Neutrophil (primary cell): ENCODE data around the gene ANTKMT.

Source experiments
- H3K27ac ChIP-seq: fragments of 200-600 bp; sonication (generic); 2 replicates; pipeline ENCODE4 v1.5.1; 2016; ENCODE audit warnings: mild to moderate bottlenecking, moderate library complexity
- H3K27me3 ChIP-seq: fragments of 200-600 bp; sonication (generic); 2 replicates; pipeline ENCODE4 v1.6.0; 2016; ENCODE audit warnings: mild to moderate bottlenecking
- H3K36me3 ChIP-seq: fragments of 200-600 bp; sonication (generic); 2 replicates; pipeline ENCODE4 v1.5.1; 2017
- H3K4me1 ChIP-seq, 2 experiments: fragments of 200-600 bp in 1 of 2; sonication (generic) in 1 of 2; 1 replicate in 1 of 2; 2 replicates in 1 of 2; pipeline versions ENCODE4 v1.5.1 to v1.6.1; 2013 to 2016; ENCODE audit warnings: low read depth in 1 of 2, low read length in 1 of 2, mild to moderate bottlenecking in 1 of 2, moderate library complexity in 1 of 2; ENCODE audit not compliant: control insufficient read depth in 1 of 2, insufficient read depth in 1 of 2
- H3K4me3 ChIP-seq, 2 experiments: fragments of 200-600 bp in 1 of 2; sonication (generic) in 1 of 2; 1 replicate in 1 of 2; 2 replicates in 1 of 2; pipeline ENCODE4 v1.5.1; 2013 to 2016; ENCODE audit warnings: low read depth in 1 of 2, low read length in 1 of 2, mild to moderate bottlenecking in 1 of 2, moderate library complexity in 1 of 2
- H3K9me3 ChIP-seq: fragments of 200-600 bp; sonication (generic); 2 replicates; pipeline ENCODE4 v1.5.1; 2016
- TF ChIP-seq, protein P1 (sequence below): fragments of 200-600 bp; sonication (generic); IDR thresholded peaks from 2 replicates; pipeline ENCODE4 v1.5.1; 2016; ENCODE audit warnings: antibody characterized with exemption

The ANTKMT gene

DNA sequence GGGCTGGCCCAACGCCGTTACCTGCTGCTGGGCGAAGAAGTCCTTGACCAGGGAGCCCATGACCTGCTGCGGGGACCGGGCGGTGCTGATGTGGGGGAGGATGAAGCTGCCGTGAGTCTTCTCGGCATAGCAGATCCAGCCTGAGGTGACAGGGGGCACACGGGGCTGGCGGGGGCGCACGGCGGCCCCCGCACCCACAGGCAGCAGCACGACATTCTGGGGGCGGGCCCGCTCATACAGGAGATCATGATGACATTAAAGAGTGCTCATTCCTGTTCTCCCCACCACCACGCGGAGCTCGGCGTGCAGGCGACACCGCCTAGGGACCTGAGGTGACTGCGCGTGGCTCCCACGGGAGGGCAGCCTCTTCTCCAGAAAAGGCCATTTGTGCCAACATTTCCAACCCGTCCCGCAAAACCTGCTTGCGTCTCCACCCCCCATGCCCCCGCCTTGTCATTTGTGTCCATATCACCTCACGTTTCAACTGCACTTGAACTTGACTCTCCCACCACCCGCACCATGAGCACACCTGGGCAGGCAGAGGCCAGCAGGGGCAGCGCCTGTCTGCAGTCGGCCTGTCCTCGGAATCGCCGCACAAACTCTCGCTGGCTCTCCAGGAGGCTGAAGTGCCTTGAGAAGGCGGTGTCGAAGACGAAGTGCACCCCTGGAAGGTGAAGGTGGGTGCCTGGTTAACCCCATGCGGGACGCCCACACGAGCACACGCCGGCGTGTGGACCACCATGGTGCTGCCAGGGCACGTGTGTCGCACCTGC is 13.4 kb downstream of the ANTKMT start:
- H3K9me3 ChIP-seq = no peaks in the 10 kb centered on the region
- TF ChIP-seq, protein P1, sequence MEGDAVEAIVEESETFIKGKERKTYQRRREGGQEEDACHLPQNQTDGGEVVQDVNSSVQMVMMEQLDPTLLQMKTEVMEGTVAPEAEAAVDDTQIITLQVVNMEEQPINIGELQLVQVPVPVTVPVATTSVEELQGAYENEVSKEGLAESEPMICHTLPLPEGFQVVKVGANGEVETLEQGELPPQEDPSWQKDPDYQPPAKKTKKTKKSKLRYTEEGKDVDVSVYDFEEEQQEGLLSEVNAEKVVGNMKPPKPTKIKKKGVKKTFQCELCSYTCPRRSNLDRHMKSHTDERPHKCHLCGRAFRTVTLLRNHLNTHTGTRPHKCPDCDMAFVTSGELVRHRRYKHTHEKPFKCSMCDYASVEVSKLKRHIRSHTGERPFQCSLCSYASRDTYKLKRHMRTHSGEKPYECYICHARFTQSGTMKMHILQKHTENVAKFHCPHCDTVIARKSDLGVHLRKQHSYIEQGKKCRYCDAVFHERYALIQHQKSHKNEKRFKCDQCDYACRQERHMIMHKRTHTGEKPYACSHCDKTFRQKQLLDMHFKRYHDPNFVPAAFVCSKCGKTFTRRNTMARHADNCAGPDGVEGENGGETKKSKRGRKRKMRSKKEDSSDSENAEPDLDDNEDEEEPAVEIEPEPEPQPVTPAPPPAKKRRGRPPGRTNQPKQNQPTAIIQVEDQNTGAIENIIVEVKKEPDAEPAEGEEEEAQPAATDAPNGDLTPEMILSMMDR = no peak
- no peak overlapping the region for H3K4me3 ChIP-seq
- H3K27me3 ChIP-seq = peaks cover 5% of the 10 kb centered on the region
- no peak overlapping the region for H3K27ac ChIP-seq
- no peaks in the 10 kb centered on the region for H3K4me1 ChIP-seq
- peaks cover 76% of the 10 kb centered on the region for H3K36me3 ChIP-seq

DNA sequence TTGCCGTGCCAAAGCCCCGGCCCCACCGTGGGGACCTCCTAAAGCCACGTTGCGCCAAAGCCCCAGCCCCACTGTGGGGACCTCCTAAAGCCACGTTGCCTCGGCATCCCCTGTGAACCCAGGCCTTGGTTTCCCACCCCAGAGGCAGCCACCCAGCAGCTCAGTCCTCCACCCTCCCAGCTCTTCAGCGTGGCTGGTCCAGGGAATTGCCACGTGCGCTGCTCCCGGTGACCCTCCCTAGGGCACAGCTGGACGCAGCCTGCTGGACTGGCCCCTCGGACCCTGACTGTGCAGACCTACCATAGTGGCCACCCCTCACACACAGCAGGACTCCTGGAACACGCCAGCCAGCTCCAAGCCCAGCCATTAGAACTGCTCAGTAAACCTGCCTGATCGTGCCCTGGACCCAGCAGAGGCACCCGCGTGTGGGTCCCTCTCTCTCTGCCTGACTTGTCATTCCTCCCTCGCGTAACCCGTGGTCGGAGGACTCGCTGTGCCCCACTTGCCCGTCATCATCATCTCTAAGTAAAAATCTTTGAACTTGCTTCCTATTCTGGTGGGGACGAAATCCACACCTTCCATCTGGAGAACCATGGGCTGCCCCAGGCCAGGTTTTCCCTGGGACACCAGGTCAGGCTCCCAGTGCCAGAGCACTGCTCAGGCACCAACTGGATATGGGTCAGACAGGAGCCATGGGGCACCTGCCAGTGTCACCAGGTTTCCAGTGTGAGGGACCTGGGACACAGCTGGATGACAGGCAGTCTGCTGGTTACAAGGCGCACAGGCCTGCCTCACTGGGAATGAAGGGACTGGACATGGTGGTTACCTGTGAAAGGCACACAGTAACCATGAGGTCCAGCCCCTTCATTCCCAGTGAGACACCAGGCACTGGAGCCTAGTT is 14.3 kb downstream of the ANTKMT start:
- Histone ChIP-seq H3K4me3 (no peak overlapping the region), H3K36me3 (peaks cover 72% of the 10 kb centered on the region)

DNA sequence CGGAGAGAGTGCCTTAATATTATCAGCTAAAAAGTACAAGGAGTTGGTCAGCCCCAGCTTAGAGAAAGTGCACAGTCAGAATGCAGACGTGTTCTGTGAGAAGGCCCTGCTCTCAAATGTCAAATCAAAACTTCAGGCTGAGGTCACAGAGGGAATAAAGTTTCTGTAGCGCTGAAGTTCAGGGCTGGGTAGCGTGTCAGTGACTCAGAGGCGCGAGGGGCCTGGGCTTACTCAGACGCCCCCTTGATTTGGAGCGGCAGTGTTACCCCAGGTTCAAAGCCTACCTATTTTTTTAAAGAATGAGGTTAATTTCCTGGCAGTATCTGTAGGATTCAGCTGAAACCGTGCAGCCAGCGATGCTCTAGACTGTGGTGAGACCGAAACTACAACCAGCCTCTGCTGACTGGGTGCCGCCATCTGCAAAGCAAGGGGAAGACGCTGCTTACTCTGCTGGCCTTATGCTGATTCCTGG is 15.1 kb downstream of the ANTKMT start:
- TF ChIP-seq, protein P1 = no peak
- peaks cover 8 to 10% of the 10 kb centered on the region in 2 experiments for H3K4me1 ChIP-seq
- H3K27me3 ChIP-seq = no peaks in the 10 kb centered on the region
- no peak overlapping the region for H3K4me3 ChIP-seq
- peaks cover 65% of the 10 kb centered on the region for H3K36me3 ChIP-seq
- H3K9me3 ChIP-seq = no peaks in the 10 kb centered on the region
- H3K27ac ChIP-seq = no peak overlapping the region

More for the DNA sequence above, 14.3 kb downstream of the ANTKMT start:
- Histone ChIP-seq H3K27me3 (no peaks in the 10 kb centered on the region), H3K27ac (no peak overlapping the region), H3K4me1 (peaks cover 4 to 5% of the 10 kb centered on the region in 2 experiments), H3K9me3 (no peaks in the 10 kb centered on the region)
- TF ChIP-seq, protein P1 = no peak

DNA sequence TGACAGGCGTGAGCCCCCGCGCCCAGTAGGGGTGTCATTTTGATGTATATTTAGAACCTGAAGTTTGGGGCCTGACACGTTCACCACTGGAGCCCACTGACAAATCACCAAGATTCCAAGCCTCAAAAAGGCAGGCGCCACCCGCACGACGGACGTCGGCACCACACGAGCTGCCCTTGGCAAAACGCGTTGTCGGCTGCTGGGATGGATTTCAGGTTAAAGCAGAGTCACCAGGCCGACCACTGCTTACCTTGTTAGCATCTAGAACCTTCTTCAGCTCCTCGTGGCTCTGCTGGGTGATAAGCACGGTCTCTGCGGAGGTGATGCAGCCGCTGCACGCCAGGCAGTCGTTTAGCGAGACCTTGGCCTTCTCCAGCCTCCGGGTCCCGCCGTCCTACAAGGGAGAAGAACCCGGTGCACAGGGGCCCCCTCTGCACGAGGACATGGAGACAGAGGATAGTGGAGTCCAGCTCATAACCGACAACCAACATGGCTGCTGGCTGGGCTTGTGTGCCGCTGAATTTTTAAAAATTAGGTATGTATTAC is 16.1 kb downstream of the ANTKMT start:
- H3K4me3 ChIP-seq = no peak overlapping the region
- no peaks in the 10 kb centered on the region for H3K9me3 ChIP-seq
- TF ChIP-seq, protein P1 = no peak
- H3K27ac ChIP-seq = no peak overlapping the region
- no peaks in the 10 kb centered on the region for H3K27me3 ChIP-seq
- peaks cover 55% of the 10 kb centered on the region for H3K36me3 ChIP-seq
- H3K4me1 ChIP-seq = peaks cover 12 to 15% of the 10 kb centered on the region in 2 experiments
